CD4-positive, alpha-beta T cell treated with Interleukin-1 beta for 1 hour (primary cell): ENCODE results near the gene NPPA.
"Not testable (repeated sequence)": the region's sequence is repeated elsewhere in the genome, so short reads cannot be mapped to it uniquely, and the experiment has no call there.

Experiments
- DNase-seq, 2 donors: peaks; one replicate each; pipeline ENCODE4 v3.0.0-alpha.2; 2020 to 2022

Gene NPPA

DNA sequence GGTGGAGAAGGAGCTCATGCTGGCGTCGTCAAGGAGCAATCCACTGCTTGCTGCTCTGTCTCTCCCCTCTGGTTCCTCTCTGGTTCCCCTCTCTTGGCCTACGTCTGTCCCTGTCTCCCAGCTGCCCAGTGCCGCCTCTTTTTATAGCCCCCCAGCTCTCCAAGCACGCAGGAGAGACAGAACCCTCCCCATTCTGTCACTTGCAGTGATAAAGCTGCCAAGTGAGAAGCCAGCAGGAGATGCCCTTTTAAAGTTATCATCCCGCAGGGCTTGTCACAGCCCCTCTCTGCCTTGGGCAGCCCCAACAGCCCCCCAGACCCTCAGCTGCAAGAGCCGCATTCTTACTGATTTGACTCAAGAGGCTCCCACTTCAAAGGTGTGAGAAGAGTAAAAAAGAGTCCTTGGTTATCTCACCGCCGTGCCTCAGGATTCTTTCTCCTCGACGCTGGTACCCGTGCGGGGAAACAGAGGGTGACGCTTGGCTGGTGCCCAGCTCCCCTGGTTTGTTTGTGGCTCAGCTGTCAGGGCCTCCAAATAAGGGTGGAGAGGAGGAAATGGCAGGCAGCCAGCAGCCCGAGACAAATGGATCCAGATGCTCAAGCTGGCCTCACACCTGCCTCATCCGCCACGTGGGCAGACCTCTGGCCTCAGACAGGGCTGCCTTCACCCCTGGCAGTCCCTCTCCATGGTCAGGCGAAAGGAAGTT, at the start of gene NPPA:
Gene NPPA, minus strand, starts transcription at position 117 of the 706 bp plus-strand sequence. Its CDS starts 99 bp downstream, at position 18.
- DNase-seq: no peak

DNA sequence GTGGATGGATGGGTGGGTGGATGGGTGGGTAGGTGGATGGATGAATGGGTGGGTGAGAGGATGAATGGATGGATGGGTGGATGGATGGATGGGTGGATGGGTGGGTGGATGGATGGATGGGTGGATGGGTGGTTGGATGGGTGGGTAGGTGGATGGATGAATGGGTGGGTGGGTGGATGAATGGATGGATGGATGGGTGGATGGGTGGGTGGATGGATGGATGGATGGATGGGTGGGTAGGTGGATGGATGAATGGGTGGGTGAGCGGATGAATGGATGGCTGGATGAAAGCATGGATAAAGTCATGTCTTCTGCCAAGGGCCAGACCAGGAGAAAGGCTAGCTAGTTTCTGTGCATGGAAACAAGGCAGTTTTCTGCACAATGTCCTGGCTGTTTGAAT, 46.9 kb upstream of the NPPA start:
- not testable (repeated sequence) for DNase-seq

DNA sequence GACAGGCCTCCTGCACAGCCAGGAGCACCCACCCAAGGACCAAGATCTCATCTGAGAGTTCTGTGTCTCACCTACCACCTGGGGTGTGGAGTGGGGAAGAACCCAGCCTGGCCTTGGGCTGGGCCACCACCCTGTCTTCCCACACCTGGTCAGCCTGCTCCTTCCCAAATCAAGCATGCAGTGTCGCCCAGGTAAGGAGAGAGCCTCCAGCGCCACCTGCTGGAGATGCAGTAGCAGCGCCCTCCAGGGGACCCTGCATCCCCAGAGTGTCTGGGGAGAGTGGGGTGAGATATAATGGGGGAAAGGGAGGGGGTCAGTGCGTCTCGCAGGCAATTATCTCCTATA, 46.3 kb upstream of the NPPA start:
- DNase-seq: peak; percentile 65 to 70

DNA sequence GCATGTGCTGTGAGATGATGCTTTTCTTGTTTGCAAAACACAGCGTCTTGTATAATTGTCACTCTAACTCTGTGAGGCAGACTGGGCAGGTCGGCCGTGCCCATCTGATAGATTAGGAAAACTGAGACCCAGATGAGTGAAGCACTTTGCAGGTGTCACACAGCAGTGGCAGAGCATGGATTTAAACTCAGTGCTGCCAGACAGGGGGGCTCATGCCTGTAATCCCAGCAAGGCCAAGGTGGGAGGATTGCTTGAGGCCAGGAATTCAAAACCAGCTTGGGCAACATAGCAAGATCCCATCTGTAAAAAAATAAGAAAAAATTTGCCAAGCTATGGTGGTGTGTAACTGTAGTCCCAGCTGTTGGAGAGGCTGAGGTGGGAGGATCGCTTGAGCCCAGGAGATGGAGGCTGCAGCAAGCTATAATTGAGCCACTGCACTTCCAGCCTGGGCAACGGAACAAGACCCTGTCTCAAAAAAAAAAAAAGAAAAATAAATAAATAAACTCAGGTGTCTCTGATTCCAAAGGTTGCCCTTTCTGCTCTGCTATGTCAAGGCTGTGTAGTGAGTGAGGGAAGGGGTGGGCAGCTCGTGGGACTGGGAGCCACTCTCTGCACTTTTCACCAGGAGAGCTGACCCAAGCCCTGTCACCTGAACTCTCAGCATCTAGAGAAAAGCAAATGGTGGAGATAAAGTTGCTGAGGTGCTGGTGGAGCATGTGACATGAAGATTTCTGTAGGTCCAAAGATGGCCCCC, 44.0 kb upstream of the NPPA start:
- DNase-seq: no peak

DNA sequence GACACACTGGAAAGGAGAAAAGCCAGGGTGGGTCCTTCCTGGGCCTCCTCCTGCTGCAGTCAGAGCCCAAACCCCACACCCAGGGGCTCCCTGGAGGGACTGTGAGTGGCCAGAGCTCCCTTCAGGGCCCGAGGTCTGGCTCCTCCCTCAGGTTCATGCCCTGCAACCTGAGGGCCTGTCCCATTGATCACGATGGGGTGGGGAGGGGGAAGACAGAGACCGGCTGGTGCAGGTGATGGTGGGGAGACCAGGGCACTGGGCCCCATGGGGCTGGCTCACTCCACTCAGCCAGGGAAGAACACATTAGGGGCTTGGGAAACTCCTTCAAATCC, 41.3 kb upstream of the NPPA start:
- no peak for DNase-seq

DNA sequence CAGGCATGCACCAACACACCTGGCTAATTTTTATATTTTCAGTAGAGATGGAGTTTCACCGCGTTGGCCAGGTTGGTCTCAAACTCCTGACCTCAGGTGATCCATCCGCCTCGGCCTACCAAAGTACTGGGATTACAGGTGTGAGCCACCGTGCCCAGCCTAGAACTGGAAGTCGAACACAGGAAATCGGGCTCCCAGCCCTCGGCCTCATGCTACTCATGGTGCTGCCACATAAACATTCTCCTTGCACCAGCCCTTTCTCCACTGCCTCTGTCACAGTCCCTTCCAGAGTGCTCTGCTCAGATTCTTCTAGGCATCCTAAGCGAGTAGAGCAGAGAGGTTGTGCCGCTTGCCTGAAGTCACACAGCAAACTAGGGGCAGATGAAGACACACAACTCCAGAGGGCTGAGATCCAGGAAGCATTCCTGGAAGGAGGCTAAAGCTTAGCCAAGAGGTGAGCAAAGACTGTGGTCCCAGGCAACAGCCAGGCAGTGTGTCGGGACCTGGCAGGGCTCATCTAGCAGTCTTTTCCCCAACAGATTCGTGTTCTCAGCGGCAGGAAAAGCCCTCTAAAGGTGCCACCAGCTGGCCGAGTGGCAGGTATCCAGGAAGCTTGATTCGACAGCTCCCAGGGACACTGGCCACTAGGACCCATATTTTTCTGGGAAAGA, 40.8 kb upstream of the NPPA start:
- DNase-seq: no peak

DNA sequence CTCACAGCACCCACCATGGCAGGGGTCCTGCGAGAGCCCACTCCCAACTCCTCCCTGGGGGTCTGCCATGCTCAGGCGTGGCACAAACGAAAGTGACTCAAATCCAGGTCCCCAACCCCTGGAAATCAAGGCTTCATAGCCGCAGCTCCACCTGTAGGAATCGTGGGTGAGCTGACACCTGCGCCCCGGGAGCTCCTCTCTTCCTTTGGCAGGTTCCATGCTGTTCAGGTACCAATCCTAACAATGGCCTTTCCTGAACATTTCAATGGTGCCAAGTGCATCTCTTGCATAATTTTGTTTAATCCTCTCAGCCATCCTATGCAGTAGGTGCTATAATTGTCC, 40.1 kb upstream of the NPPA start:
- no peak for DNase-seq

DNA sequence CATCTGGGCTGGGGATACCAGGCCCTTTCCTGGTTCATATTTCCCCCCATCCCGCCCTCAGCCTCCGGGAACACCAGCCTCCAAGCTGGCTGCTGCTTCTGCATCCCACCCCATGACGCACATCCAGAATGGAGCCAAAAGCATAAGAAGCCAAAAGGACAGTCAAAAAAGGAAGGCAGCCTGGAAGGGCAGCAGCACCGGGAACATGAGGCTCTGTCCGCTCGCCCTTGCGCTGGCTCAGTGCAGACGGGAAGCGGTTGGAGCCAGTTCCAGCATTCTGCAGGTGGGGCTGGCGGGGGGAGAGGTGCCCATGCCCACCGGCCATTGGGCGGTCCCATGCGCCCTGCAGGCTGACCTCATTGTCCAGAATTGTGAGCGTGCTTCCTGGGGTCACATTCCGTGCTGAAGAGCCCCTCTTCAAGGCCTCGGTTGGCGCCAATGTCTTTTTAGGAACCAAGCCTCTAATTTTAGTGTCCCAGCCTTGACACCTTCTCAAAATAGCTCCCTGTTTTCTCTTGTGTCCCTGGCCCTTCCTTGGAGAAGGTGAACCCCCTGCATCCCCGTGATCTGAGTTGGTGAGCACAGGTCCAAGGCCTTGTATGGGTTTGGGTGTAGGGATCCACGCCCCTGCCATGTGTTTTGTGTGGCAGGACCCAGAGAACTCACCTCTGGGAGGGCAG, 39.5 kb upstream of the NPPA start:
- no peak for DNase-seq

DNA sequence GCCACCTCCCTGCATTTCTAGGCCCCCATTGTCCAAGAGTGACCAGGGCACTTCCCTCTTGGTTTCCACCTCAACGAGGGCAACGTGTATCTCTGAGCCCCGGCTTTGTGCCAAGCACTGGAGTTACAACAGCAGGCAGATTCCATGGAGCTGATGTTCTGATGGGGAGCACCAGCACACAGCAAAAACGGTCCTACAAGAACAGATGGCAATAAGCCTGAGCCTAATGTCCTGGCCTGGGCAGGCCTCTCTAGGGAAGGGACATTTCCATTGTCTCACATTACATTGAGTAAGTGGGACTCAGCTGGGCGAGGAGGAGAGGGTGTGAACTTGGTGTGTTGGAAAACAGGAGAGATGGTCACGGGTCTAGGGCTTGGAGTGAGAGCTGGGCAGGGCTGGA, 38.3 kb upstream of the NPPA start:
- no peak for DNase-seq

DNA sequence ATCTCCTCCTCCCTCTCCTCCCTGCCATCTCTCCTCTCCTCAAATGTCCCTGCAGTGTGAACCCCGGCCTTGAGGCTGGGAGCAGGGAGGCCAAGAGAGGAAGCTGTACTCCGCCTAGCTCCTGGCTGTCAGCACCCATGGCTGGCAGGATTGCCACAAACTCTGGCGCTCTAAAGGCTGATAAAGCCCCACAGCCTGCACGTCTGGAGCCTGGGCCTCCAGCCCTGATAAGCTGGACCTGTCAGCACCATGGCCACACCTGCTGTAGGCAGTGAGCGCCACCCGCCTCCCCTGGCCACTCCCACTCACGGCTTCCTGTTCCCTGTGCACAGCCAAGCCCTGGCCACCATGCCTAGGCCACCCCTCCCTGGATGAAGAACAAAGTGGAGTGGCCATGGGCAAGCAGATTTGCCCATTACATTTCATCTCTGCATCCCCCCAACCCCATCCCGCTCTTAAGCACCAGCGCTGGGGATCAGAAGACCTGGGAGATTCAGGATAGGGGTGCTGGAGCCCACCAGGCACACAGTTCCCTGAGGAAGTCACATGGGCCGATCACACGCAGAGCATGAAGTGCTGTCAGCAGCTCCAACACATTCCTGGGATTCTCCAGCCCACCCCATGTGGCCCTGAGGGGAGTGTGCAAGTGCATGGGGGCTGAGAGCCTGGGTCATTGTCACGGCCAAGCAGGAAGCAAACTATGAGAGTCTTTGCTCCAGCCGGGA, 35.4 kb upstream of the NPPA start:
- no peak for DNase-seq

DNA sequence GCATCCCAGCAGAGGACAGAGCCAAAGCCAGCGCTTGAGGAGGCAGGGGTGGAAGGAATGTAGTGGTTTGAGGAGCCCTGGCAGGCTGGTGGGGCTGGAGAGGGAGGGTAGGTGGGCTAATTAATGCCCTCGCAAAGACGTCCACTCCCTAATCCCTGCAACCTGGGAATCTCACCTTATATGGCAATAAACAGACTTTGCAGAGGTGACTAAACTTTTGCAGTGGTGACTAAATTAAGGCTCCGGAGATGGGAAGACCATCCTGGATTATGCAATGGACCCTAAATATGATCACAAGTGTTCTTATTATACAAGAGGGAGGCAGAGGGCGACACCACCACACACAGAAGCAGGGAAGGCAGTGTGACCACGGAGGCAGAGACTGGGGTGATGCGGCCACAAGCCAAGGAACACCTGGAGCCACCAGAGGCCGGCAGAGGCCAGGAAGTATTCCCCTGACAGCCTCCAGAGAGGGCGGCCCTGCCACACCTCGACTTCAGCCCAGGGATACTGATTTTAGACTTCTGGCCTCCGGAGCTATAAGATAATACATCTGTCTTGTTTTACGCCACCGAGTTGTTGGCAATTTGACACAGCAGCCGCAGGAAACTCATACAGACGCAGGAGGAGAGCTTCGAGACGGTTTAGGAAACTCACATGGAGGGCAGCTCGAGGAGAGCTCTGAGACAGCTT, 34.3 kb upstream of the NPPA start:
- DNase-seq: no peak

DNA sequence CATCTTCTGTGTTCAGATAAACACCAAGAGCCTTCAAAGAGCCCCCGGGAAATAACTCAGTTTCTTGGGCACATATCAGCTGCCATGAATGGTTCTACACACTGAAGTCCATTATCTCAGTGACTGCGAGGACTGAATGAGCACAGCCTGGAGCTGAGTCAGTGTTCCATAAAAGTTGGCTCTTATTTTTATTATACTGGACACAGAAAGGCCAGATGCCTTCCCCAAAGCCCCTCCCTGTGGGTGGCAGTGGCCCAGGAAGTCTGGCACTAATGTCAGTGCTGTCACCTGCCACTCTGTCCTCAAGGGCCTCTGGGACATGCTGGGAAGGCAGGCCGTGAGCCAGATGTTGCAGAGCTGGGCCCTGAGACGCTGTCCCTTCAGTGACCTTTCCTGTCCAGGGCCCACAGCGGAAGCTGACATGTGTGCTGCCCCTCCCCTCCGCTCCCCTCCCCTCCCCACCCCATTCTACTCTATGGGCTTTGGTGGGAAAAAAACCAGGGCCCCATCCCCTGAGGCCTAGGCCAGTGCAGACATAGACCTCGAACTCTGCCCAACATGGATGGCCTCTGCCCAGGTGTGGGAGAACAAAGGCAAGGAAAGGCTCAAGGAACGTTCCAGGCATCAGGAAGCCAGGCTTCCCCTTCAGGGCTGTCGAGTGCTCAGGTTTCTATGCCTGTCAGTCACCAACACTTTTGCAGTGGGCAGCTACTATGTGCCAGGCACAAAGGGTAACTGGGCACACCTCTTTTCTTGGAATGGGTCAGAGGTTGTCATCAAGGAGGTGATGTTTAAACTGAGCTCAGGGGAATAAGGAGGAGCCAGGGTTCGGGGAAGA, 33.5 kb upstream of the NPPA start:
- no peak for DNase-seq

DNA sequence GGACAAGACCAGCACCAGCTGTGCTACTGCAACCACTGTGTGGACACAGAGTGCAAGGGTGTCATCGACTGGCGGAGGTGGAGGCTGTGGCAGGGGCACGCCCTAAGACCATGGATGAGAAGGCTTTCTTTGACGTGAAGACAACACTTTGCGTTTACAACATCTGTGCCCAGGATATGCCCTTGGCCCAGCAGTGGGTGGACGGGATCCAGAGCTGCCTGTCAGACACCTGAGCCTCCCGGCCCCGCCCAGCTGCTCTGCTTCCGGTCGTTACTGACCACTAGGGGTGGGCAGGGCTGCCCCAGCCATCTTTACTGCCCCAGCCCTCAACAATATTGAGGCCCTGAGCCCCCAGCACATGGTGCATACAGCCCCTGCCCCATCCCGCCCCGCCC, 32.6 kb upstream of the NPPA start:
- no peak for DNase-seq

DNA sequence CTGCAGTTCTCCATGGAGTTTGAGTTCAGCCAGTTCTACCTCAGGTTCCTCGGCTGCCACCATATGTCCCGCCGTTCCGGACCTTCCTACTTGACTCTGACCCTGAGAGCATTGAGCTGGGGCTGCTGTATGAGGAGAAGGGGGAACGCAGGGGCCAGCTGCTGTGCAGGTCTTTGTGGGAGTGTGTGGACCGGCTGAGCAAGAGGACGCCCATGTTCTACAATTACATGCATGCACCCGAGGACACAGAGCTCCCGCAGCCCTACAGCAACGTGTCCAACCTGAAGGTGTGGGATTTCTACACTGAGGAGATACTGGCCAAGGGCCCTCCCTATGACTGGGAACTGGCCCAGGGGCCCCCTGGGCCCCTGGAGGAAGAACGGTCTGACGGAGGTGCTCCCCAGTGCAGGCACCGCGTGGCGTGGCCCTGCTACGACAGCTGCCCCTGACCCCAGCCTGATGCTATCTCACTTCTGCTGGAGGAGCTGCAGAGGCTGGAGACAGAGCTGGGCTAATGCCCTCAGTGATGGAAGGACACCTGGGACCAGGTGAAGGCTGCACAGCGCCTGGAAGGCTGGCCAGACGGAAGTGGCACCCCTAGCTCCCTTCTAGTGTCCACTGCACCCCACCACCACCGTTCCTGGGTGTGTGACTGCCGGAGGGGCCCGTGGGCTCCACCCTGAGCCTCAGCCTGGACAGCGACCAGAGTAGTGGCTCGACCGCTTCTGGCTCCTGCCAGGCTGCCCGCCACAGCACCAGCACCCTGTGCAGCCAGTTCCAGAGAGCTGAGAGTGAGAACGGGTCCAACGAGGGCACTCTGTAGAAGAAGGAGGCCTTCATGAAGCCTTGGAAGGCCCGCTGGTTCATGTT, 32.0 kb upstream of the NPPA start:
- no peak for DNase-seq

DNA sequence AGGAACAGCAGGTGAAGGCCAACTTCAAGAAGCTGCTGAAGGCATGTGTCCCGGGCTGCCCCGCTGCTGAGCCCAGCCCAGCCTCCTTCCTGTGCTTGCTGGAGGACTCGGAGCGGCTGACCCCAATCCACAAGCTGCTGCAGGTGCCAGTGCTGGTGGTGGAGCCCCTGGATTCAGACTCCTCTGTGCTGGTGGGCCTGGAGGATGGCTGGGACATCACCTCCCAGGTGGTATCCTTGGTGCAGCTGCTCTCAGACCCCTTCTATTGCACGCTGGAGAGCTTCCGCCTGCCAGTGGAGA, 31.3 kb upstream of the NPPA start:
- no peak for DNase-seq

DNA sequence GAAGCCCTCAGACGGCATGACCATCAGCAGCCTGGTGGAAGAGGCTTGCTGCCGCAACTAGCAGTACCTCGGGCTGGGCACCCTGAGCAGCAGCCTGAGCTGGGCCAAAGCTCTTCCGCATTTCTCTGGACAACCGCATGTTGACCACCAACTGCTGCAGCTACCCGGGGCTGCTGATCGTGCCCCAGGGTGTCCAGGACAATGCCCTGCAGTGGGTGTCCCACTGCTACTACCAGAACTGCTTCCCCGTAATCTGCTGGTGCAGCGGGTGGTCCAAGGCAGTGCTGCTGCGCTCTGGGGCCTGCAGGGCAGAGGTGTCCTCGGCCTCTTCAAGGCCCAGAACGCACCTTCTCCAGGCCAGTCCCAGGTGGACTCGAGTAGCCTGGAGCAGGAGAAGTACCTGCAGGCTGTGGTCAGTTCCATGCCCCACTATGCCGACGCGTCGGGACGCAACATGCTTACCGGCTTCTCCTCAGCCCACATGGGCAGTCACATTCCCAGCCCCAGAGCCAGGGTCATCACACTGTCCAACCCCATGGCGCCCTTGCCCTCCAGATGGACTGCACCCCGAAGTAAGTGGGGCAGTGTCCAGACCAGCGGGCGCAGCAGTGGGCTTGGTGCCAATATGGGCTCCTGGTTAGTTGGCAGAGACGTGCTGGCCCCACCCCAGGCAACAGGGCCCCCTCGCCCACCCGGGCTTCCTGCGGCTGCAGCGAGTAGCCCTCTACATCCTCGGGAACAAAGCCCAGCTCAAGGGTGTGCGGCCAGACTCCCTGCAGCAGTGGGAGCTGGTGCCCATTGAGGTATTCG, 30.7 kb upstream of the NPPA start:
- DNase-seq: no peak

DNA sequence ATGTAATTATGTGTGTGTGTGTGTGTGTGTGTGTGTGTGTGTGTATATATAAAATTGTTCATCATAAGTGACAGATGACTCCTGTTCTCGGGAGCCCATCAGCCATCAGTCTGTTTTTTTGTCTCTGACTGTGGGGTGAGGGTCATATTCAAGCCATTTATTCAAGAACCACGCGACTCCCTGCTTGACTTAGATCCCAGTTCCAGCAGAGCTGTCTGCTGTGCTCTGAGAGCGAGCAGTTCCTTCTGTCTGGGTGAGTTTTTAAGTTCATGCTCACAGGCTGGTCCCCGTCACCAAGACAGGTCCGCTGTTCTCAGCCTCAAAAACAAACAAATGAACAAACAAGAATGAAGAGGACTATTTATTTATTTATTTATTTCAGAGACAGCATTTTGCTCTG, 29.5 kb upstream of the NPPA start:
- no peak for DNase-seq

DNA sequence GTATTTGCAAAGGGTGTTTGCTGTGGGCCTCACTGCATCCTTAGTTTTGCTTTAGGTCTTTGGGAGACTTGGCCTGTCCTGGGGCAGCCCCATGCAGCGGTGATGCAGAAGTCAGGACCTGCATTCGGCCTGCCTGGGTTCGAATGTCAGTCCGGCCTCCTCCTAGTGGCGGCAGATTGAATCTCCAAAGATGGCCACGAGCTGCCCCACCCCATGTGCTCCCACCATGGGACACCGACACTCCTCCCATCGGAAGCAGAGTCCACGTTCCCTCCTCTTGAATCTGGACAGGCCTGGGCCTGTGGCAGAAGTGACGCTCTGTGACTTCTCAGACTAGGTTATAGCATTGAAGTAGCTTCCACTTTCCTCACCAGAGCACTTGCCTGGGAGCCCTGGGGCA, 27.5 kb upstream of the NPPA start:
- no peak for DNase-seq

DNA sequence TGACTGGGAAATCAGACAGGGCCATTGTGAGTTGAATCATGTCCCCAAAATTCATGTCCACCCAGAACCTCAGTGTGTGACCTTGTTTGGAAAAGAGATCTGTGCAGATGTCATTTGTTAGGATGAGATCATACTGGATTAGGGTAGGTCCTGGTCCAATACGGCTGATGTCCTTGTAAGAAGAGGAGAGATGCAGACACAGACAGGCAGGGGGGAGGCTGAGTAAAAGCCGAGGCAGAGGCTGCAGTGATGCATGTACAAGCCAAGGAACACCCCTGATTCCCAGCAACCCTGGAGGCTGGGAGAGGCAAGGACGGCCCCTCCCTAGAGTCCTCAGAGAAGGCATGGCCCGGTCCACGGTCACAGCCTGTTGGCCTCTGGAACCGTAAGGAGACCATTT, 27.0 kb upstream of the NPPA start:
- no peak for DNase-seq

DNA sequence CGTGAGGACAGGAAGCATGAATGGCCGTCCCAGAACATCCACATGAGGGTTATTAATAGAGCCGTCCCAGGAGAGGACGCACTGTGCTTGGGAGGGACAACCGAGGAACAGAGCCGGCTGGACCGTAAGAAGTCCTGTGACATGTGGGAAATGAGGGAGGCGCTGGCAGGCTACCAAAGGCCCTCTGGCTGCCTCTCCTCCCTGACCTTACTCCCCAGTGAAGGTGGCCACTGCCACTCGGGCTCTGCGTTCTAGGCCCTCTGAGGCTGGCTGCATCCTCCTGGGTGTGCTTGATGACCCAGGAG, 26.6 kb upstream of the NPPA start:
- no peak for DNase-seq
